Stimulated activated CD8-positive, alpha-beta memory T cell treated with anti-CD3 and anti-CD28 coated beads, Interleukin-4, amount 100 ng/mL, for 24 hours (primary cell): ENCODE data around the gene TSR1.
A peak's percentile ranks its signal among the peaks of the same experiment; 100 is the strongest.
"Not testable (repeated sequence)": the region's sequence is repeated elsewhere in the genome, so short reads cannot be mapped to it uniquely, and the experiment has no call there.

ENCODE experiments used
- DNase-seq: peaks from one replicate; pipeline ENCODE4 v3.0.0-alpha.2; 2020; ENCODE audit warnings: low read depth

The TSR1 gene

GRCh38 chr17:2336852-2337543, 741 bp upstream of the TSR1 start, which contains the start of gene SGSM2:
Gene SGSM2, plus strand, starts transcription at chr17:2337501. Its CDS starts 188 bp downstream, at chr17:2337689.
- peak; percentile 52 for DNase-seq

GRCh38 chr17:2335726-2336214, 487 bp downstream of the TSR1 start:
- no peak for DNase-seq

GRCh38 chr17:2331303-2331702, 5.0 kb downstream of the TSR1 start:
- no peak for DNase-seq

- DNase-seq: no peak
Observed at GRCh38 chr17:2323629-2324314, 12.5 kb downstream of the TSR1 start.

DNA sequence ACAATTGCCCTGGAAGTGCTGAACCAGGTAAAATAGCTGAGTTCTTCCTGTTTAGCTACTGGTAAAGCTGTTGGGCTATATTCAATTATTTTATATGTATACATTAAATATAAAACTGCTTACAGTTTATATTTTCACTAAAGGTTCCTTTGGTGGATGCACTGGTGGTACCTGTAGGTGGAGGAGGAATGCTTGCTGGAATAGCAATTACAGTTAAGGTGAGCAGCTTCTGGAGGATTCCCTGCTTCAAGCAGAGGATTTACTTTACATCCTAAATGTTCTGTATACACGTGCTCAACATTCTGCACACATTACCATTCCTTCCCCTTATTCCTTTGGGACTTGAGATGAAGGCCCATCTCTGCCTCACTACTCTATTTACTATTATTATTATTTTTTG, 14.9 kb downstream of the TSR1 start:
- no peak for DNase-seq

GRCh38 chr17:2319051-2319450, 17.2 kb downstream of the TSR1 start:
- no peak for DNase-seq

GRCh38 chr17:2317796-2318195, 18.5 kb downstream of the TSR1 start:
- DNase-seq: no peak

- not testable (repeated sequence) for DNase-seq
Observed at GRCh38 chr17:2316916-2317205, 19.4 kb downstream of the TSR1 start.

DNA sequence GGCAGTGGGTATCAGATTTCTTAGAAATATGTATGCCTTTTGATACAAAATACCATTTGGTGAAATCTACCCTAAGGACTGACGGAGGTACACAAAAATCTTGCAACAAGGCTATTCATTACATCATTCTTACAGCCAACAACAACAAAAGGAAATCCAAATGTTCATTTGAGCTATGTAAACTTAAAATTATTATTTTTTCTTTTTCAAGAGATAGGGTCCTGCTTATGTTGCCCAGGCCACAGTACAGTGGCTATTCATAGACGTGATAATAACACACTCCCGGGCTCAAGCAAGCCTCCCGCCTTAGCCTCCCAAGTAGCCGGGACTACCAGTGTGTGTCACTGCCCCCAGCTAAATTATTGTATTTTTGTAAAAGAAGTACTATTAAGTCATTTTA, 23.5 kb downstream of the TSR1 start:
- no peak for DNase-seq

- DNase-seq: no peak
Observed at GRCh38 chr17:2309338-2310154, 26.7 kb downstream of the TSR1 start.

DNA sequence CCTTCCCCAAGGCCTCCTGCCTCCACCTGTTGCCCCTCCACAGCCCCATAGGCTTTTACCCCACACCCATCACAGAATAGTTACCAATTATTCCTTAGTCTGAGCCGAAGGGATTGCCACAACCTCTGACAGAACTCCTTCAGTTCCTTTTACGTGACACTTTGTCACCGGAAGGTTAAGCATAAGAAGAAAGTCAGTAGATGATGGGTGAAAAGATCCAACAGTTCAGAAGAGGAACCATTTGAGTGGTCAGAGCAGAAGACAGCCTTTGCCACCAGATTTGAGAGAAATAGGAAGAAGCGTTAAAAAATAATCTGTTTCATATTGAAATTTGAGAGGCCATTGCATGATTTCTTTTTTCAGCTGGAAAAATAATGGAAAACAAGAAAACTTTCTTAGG, 31.3 kb downstream of the TSR1 start:
- DNase-seq: no peak

- DNase-seq: peak; percentile 92
Observed at GRCh38 chr17:2303204-2304188, 32.8 kb downstream of the TSR1 start, which contains the start of the genes SMG6 and SRR. Gene SMG6, minus strand, starts transcription at chr17:2303785. Its CDS starts 65 bp downstream, at chr17:2303720. Gene SRR, plus strand, starts transcription at chr17:2303950. Its CDS starts 11,611 bp downstream, at chr17:2315561.

GRCh38 chr17:2302778-2303203, 33.5 kb downstream of the TSR1 start:
- DNase-seq: no peak

- DNase-seq: no peak
Observed at GRCh38 chr17:2299756-2300155, 36.5 kb downstream of the TSR1 start.

DNA sequence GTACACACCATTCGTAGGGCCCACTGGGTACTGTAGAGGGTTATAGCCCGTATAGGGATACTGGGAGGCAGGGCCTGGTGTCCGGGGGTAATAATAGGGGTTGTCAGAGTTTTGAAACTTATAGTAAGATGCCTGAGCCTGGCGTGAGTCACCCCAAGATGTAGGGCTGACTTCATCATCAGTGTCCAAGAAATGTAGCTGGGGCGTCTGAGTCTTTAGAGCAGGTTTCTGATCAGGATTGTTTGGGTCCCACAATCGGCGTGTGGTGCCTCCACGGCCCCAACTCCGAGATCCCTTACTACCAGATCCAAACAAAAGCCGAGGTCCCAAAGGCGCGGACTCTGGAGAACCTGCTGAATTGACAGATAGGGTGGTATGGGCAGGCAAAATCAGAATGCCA, 37.1 kb downstream of the TSR1 start:
- DNase-seq: no peak

- DNase-seq: no peak
Observed at GRCh38 chr17:2297023-2297422, 39.2 kb downstream of the TSR1 start.

GRCh38 chr17:2295575-2295974, 40.7 kb downstream of the TSR1 start:
- DNase-seq: no peak

- DNase-seq: no peak
Observed at GRCh38 chr17:2292100-2292499, 44.2 kb downstream of the TSR1 start.

DNA sequence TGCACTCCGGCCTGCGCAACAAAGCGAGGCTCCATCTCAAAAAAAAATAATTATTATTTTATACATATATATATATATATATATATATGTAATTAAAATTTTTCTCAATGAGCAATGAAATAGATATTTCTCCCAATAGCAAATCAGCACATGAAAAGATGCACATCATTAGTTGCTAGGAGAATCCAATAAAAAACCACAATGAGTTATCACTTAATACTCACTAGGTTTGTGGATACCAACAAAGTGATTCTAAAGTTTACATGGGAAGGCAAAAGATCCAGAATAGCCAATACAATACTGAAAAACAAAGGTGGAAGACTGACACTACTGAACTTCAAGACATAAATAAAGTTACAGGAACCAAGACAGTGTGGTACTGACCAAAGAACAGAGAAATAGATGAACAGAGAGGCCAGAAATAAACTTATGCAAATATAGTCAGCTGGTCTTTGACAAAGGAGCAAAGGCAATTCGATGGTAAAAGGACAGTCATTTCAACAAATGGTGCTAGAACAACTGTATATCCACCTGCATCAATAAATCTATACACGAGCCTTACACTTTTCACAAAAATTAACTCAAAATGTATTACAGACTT, 46.3 kb downstream of the TSR1 start:
- DNase-seq: no peak

GRCh38 chr17:2283302-2283701, 53.0 kb downstream of the TSR1 start:
- DNase-seq: no peak

- no peak for DNase-seq
Observed at GRCh38 chr17:2282297-2282873, 53.9 kb downstream of the TSR1 start.
